ENCODE data around the gene ELMOD3.

- TF ChIP-seq POLR2A (IDR thresholded peaks at IDR 0.05) (no peak), CTCF (IDR thresholded peaks at IDR 0.05) (no peak)
Observed at GRCh38 chr2:85427300-85427835, 72.8 kb downstream of the ELMOD3 start.
